ENCODE results near the gene MAPK13.
A peak's percentile ranks its signal among the peaks of the same experiment; 100 is the strongest.
"Not testable (repeated sequence)": the region's sequence is repeated elsewhere in the genome, so short reads cannot be mapped to it uniquely, and the experiment has no call there.

The MAPK13 gene

DNA sequence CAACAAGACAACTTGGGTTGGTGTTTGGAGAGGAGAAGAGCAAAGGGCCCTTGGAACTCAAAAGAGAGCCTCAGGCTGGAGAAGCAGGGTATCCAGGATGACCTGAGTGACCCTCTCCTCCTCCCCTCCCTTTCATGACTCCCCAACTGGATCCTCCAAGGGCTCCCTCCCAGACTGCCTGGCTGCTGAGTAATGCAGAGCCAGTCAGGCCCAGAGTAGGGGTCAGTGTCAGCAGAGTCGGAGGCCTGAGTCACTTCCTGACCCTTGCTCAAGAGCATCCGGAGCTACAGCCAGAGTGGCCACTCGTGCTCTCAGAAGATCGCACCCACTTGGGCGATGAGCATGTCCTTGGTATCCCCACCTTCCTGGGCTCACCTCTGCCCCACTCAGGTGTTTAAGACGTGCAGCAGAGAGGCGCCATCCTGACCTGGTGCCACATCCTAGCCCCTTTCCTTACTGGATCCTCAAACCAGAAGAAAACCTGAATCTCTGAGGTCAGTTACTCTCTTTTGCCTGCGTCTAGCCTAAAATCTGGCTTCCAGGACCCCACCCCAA lies 2.8 kb upstream of the MAPK13 start:
- DNase-seq (ENCODE audit: low read depth in 2 of 2): no peak

- no peak for DNase-seq (ENCODE audit: low read depth in 2 of 2)
These were observed 2.2 kb upstream of the MAPK13 start for GRCh38 chr6:36128073-36128472.

DNA sequence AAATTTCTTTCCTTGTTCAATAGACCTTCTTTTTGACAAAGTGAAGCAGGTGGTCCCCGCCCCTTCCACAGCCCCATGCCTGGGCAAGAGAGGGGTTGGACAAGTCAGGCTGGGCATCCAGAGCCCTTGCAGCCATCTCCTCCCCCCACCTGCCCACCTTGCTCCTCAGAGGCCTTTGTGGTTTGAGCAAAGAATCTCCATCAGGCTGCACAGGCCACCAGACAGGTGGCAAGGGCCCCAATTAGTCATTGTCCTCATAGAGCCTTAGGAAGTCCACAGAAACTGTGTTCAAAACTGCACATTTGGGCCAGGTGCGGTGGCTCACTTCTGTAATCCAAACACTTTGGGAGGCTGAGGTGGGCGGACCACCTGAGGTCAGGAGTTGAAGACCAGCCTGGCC lies 1.5 kb upstream of the MAPK13 start:
- no peak for DNase-seq (ENCODE audit: low read depth in 2 of 2)

DNA sequence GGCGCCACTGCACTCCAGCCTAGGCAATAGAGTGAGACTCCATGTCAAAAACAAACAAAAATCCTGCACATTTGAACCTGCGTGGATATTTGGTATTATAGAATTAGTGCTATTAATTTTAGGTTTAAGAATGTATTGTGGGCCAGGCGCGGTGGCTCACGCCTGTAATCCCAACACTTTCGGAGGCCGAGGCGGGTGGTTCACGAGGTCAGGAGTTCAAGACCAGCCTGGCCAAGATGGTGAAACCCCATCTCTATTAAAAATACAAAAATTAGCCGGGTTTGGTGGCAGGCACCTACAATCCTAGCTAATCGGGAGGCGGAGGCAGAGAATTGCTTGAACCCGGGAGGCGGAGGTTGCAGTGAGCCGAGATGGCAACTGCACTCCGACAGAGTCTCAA lies 979 bp upstream of the MAPK13 start:
- not testable (repeated sequence) for DNase-seq (ENCODE audit: low read depth in 2 of 2)

DNA sequence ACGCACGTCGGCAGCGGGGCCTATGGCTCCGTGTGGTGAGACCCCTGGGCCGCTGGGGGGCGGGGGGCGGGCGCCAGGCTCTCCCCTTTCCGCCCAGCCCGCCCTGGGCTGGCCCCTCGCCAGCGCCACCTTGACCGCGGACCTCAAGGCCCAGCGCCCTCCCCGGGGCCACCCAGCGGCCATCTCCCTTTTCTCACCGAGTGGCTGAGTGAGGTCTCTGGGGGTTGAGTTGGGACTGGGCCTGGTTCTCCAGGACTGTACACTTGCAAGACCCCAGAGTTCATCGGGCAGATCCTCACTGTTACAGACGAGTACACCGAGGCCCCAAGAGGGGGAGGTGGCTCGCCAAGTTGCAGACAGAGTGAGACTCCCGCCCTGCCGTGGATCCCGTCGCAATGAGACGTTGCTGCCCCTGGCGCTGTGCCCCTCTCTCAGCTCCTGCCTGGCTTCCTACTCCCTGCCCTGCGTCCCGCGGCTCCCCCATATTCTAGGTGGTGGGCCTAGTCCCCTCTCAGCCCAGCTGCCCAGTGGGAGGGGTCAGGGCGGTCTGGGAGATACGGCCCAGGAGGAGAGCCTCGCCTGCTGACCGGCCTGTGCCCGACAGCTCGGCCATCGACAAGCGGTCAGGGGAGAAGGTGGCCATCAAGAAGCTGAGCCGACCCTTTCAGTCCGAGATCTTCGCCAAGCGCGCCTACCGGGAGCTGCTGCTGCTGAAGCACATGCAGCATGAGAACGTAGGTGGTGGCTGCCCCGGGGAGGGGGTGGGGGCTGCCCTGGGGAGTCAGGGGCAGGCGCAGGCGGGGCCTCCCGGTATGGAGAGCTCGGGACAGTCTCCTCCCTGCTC lies 576 bp downstream of the MAPK13 start:
- DNase-seq (ENCODE audit: low read depth in 2 of 2): peak in 1 of 2 experiments; percentile 69

DNA sequence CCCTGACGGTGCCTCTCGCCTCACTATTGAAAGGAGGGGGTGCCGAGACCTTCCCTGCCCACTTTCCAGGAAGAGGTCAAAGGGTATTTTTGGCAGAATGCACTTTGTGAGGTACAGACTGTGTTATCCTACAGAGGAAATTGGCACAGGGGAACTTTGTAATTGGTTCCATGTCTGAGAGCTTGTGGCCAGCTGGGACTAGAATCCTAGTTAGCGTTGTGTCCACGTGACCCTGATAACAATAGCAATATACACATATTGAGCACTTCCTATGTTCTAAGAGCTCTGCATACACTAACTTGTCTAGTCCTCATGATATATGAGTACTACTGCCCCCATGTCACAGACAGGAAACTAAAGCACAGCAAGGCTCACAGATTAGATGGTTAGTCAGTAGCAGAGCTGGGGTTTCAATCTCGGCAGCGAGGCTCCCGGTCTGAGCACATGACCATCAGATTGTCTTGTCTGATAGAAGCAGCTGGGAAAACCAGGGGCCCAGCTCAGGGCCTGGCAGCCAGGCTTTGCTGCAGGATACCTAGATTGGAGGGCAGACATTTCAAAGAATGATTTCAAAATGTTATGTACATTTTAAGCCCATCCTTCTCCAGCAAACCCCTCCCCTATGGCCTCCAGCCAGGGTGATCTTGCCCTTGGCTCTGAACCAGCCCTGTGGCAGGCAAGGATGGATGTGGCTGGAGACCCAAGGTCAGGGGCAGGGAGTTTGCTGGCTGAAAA lies 1.4 kb downstream of the MAPK13 start:
- peak in 1 of 2 experiments; percentile 43 for DNase-seq (ENCODE audit: low read depth in 2 of 2)

DNA sequence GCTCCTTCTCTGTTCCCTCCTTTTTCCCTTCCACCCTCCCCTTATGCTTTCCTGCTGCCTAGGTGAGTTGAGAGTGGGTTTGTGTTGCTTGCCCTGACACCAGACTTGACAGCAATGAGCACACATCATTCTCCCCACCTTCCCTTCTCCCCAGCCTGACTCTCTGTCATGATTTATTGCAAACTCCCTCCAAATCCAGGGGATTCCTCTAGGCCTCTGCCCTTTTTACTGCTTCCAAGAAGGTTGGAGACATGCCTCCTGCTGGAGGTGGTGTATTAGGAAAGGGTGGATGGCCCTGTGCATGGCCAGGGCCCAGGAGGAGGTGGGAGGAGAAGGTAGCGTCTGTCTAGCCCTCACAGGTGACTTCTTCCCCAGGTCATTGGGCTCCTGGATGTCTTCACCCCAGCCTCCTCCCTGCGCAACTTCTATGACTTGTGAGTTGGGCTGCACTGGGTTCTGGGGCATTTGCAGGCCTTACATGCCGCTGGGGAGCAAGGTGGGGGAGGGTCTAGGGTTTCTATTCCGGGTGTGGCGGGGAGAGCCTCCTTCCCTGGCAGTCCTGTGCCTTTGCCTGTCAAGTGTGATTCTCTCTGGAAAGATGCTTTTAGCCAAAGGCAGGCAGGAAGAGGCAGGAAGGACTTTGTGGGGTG lies 2.1 kb downstream of the MAPK13 start:
- no peak for DNase-seq (ENCODE audit: low read depth in 2 of 2)

DNA sequence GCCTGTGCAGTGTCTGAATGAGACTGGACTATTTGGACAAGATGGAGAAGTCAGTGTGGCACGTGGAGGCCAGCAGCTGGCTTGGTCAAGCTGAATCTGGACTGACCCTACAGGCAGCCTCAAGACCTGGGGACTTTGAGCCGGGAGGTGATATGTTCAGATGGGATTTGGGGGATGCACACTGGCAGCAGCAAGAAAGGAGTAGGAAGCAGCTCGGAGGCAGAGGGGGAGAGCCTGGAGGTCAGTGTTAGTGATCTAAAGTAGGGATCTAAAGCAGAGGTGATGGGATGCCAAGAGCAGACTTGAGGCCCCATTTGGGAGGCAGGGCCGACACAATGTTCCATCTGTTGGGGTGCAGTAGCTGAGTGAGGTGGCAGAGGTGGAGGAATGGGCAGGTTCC lies 2.8 kb downstream of the MAPK13 start:
- no peak for DNase-seq (ENCODE audit: low read depth in 2 of 2)

DNA sequence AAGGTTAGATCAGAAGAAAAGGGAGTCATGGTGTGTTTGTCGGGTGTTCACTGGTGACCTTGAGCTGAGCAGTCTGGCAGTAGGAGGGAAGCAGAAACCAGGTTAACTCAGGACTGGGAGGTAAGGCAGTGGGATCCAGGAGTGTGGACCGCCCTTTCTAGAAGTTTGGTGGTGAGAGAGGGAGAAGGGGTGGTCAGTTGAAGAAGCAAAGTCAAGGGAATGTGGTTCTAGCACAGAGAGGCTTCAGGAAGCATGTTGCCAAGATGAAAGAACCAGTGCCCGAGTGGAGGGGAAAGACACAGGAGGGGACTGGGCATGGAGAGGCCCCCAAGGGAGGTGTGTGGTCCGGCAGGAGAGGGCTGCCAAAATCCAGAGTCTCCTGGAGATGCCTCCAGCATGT lies 3.6 kb downstream of the MAPK13 start:
- no peak for DNase-seq (ENCODE audit: low read depth in 2 of 2)

- no peak for DNase-seq (ENCODE audit: low read depth in 2 of 2)
These were observed 4.9 kb downstream of the MAPK13 start for GRCh38 chr6:36135053-36135731.

DNA sequence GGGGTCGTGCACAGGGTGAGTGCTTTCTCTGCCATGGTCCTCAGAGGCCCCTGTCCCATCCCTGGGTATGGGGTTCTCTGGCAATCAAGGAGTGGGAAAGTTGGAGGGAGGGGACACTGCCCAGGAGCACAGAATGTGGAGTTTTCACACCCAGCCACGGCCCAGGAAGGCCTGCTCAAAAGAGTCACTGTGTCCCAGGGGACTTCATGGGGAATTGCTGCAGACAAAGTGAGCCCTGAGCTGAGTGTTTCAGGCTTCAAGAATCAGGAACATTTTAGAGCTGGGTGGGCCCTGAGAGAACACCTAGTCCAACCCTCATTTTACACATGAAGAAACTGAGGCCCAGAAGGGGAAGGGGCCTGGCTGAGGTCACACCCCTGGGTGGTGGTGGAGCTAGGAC lies 5.7 kb downstream of the MAPK13 start:
- DNase-seq (ENCODE audit: low read depth in 2 of 2): no peak

GRCh38 chr6:36136551-36136950 lies 6.2 kb downstream of the MAPK13 start:
- no peak for DNase-seq (ENCODE audit: low read depth in 2 of 2)

DNA sequence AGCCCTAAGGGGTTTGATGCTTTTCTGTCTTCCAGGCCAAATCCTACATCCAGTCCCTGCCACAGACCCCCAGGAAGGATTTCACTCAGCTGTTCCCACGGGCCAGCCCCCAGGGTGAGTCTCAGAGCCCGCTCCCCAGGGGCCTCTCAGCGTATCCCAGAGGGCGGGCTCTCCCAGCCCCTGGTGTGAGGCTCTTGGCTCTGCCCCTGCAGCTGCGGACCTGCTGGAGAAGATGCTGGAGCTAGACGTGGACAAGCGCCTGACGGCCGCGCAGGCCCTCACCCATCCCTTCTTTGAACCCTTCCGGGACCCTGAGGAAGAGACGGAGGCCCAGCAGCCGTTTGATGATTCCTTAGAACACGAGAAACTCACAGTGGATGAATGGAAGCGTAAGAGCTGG lies 8.4 kb downstream of the MAPK13 start:
- no peak for DNase-seq (ENCODE audit: low read depth in 2 of 2)

DNA sequence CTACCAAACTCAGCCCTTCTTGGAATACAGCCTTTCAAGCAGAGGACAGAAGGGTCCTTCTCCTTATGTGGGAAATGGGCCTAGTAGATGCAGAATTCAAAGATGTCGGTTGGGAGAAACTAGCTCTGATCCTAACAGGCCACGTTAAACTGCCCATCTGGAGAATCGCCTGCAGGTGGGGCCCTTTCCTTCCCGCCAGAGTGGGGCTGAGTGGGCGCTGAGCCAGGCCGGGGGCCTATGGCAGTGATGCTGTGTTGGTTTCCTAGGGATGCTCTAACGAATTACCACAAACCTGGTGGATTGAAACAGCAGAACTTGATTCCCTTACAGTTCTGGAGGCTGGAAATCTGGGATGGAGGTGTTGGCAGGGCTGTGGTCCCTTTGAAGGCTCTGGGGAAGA lies 9.1 kb downstream of the MAPK13 start:
- no peak for DNase-seq (ENCODE audit: low read depth in 2 of 2)

DNA sequence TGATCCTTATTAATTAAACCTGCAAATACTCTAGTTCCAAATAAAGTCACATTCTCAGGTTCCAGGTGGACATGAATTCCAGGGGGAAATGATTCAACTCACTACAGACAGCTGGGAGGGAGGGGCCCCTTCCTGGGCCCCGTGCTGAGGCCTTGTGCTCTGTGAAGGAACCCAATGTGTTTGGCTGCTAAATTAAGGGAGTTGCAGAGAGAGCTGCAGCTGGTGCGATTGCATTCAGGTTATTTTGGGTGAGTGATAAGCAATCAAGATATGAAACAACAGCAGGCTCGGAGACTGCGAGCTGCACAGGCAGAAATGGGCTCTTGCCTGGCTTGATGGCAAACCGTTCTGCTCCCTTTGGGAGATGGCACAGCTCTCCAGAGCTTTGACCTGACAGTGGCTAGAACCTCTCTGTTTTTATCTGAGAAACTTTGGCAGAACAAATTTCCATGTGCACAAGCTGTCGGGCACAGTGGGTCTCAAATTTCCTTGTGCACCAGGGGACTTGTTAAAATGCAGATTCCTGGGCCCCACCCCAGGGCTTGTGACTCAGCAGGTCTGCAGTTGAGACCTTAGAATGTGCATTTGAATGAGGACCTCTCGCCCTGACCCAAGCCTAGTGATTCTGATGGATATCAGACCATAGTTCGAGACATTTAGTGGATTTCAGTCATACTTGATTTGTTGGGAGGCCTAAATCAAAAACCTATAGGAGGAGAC lies 9.8 kb downstream of the MAPK13 start:
- DNase-seq (ENCODE audit: low read depth in 2 of 2): no peak

DNA sequence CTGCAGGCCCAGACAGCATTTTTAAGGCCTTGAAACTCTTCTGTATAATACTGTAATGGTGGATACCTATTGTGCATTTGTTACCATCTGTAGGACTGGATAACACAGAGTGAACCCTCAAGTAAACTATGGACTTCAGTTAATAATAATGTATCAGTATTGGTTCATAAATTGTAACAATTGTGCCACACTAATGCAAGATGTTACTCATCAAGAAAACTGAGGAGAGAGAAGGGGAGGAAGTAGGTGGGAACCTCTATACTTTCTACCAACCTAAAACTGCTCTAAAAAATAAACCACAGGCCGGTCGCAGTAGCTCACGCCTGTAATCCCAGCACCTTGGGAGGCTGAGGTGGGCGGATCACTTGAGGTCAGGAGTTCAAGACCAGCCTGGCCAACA lies 10.8 kb downstream of the MAPK13 start:
- DNase-seq (ENCODE audit: low read depth in 2 of 2): no peak

DNA sequence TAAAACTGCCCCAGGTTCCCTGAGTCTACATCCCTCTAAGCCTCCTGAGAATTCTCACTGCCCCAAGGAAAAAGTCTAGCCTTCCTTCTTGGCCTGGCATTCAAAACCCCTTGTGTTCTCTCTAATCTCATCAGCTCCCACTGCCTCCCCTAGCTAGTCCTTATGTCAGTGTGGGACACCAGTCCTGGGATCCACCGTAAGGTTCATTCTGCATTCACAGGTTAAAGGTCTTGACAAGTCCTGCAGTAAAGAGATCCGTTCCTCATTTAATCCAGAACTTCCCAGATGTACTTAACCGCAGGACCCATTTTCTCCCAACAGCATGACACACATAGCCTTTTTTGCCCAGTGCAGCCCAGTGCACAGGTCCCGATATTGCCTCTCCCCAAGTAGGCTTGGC lies 11.6 kb downstream of the MAPK13 start:
- no peak for DNase-seq (ENCODE audit: low read depth in 2 of 2)

DNA sequence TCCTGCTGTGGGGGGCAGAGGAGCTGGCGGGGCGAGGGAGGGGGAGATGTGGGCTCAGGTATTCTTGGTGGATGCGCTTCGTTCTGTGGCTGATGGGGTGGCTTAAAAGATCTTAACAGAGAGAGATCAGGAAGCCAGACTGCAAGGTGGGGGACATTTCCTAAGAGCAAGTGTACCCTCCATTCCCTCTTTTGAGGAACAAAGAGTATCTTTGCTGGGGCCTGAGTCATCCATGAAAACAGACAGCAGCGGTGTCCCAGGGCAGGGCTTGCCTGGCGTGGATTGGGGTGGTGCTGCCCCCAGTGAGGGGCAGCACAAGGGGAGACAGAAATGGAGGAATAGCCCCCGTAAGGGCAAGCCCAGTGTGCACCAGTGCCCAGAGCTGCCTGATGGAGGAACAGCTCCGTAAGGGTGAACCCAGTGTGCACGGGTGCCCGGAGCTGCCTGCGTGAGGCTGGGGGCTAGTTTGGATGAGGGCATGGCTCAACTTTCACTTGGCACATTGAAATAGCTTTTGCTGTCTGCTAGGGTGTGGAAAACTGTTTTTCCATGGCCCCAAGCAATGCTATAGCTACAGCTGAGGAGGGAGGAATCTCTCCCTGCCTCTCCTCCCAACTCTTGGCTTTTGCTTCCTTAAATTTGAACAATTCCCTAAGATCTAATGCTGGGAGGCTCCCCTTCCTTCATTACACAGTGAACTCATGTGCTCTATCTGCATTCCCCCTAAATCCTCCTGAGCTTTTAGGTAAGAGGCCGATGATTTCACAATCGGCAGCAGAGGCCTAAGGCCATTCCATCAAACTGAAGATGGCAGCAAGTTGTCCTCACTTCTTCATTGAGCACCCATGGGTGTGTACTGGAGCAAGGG lies 12.9 kb downstream of the MAPK13 start:
- DNase-seq (ENCODE audit: low read depth in 2 of 2): no peak

DNA sequence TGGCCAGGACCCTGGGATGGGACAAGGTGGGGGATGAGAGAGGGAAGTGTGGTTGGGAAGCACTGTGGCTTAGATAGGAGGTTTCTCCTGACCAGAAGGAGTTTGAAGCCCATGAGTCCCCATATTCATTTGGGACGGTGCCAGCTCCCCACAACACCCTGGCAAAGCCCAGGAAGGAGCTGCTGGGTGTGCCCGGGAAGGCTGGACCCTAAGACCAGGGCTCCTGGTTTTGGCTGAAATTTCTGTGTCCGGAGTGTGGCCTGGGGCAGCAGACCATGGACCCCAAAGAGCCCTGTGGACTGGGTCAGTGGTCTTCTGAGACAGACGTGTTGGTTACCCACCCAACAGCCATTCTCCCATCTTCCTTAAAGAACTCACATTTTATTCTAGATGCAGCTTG lies 15.2 kb downstream of the MAPK13 start:
- no peak for DNase-seq (ENCODE audit: low read depth in 2 of 2)

DNA sequence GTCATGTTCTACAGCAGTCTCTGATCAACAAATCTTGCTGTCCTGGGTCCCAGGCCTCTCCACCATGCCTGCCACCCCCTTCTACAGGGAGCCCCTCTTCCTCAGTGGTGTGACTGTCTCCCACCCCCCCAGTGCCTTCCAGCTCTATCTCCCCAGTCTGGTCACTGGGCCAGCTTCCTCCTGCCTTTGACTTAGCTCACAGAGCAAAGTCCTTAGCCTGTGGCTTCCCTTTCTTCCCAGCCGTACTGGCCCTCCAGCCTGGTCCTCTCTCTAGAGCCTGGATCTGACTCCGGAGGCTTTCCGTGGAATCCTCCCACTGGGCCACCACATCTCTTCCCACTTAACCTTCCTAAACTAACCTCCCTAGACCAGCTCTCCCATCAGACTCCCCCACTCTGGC lies 17.0 kb downstream of the MAPK13 start:
- no peak for DNase-seq (ENCODE audit: low read depth in 2 of 2)

All from stimulated activated CD4-positive, alpha-beta T cell treated with anti-CD3 and anti-CD28 coated beads, Interleukin-12 subunit alpha, Interleukin-12 subunit beta, amount 100 ng/mL, for 24 hours (primary cell).